ENCODE results near the gene FAM234B. TPM values are rescaled to one million over a fixed set of nuclear protein-coding genes. Genes with fewer than 3 reads are reported as not detected.
A peak's percentile ranks its signal among the peaks of the same experiment; 100 is the strongest.
"Not testable (repeated sequence)": the region's sequence is repeated elsewhere in the genome, so short reads cannot be mapped to it uniquely, and the experiment has no call there.

FAM234B gene
- polyA plus RNA-seq, 3 donors from 2014 or later: 0.14 to 1.5 (median 1.3) TPM

DNA sequence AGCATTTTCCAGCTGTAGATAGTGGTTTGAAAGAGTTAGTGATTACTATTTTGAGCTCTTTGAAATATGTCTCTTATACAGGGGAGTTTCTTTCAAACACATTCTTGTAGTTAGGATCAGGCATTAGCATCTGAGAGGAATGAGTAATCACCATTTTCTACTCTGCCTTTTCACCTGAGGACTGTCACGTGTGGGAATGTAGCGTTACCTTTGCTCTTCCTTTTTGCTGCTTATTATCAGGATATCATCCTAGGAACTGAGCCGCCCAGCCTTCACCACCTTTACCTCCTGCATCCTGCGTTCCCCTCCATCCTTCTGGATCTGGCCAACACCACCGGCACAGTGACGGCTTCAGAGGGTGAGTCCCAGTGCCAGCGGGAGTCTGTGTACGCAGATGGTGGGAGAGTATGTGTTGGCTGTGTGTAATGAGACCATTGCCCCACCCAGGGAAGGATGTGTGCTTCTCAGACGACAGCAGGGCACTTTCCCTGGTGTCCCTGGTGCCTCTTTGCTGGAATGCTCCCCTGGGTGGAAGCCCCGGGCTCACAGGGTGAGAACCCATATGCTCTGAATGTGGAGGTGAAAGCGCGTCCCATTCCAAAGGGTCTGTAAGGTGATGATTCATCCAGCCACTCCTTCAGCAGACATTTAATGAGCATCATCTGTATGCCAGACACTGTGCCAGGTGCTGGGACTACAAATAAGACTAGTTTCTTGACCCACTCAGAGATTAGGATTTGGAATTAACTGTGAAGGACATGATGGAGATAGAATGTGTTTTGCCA is 31.8 kb downstream of the FAM234B start:
- Mint-ChIP-seq H3K4me1 (no peaks in the 10 kb centered on the region), H3K36me3 (peaks cover 13 to 46% (median 22%) of the 10 kb centered on the region in 3 donors), H3K27me3 (ENCODE audit: low read depth in 3 of 3) (peaks cover 0 to 1% (median 0%) of the 10 kb centered on the region in 3 donors), H3K4me3 (no peak overlapping the region), H3K9me3 (no peaks in the 10 kb centered on the region), H3K27ac (no peak overlapping the region)
- DNase-seq: no peak

DNA sequence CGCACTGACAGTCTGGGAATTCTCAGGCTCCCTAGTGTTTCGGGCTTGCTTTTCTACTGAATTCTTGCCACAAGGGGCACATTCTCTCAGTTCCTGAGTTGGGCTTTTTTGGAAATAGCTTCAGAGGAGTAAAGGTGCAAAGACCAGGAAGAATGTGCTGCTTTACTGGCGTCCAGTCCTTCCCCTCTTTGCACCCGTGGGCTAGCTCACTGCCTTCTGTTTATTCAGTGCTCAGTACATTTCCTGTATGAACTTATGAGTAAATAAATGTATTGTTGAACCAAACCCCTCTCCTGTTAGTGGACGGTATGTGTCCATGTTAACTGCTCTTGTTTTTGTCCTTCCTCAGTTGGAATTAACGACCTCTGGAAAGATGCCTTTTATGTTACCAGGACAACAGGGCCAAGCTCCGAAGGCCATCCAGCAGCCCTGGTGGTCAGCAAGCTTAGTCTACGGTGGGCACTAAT is 35.3 kb downstream of the FAM234B start:
- H3K4me1 Mint-ChIP-seq: no peaks in the 10 kb centered on the region
- DNase-seq: no peak
- no peak overlapping the region for H3K27ac Mint-ChIP-seq
- H3K27me3 Mint-ChIP-seq (ENCODE audit: low read depth in 3 of 3): no peaks in the 10 kb centered on the region
- peaks cover 11 to 25% (median 16%) of the 10 kb centered on the region in 3 donors for H3K36me3 Mint-ChIP-seq
- no peaks in the 10 kb centered on the region for H3K9me3 Mint-ChIP-seq
- H3K4me3 Mint-ChIP-seq: no peak overlapping the region

DNA sequence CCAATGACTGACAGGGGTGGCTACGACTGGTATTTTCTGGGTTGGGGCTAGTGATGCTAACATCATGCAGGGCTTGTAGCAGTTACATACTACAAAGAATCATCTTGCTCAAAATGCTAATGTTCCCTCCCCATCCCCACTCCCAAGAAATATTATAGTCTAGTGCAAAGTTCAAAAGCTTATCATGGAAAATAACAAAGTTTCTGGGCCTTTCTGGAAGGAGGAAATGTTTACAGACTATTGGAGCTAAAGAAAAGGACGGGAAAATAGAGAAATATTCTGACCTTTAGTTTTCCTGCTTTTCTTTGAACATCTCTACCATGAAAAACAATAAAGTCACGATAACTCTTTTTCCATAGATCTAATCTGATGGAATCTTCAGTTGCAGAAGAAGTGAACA is 36.1 kb downstream of the FAM234B start:
- no peaks in the 10 kb centered on the region for H3K4me1 Mint-ChIP-seq
- no peak overlapping the region for H3K4me3 Mint-ChIP-seq
- H3K27ac Mint-ChIP-seq: no peak overlapping the region
- H3K27me3 Mint-ChIP-seq (ENCODE audit: low read depth in 3 of 3): no peaks in the 10 kb centered on the region
- H3K9me3 Mint-ChIP-seq: no peaks in the 10 kb centered on the region
- peaks cover 11 to 29% (median 16%) of the 10 kb centered on the region in 3 donors for H3K36me3 Mint-ChIP-seq
- DNase-seq: no peak

DNA sequence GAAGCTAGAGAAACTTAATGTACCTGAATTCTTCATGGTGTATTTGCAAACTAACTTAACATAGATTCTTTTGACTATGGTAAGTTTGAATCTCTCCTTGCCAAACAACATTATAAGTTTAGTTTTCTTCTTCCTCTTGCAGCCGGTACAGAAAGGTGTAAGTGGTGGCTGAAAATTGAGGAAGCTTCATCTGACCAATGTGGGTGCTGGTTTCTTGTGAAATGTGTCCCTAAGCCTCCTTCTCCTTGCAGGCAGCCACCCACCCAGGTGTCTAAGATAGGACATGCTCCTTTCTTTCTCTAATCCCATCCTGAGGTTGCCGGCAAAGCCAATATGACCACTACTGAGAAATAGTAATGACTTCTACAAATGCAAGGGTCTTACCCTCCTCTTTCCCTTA is 38.7 kb downstream of the FAM234B start:
- DNase-seq: no peak
- Mint-ChIP-seq H3K27ac (no peak overlapping the region), H3K4me3 (no peak overlapping the region), H3K4me1 (no peaks in the 10 kb centered on the region), H3K36me3 (peaks cover 11 to 23% (median 16%) of the 10 kb centered on the region in 3 donors), H3K27me3 (ENCODE audit: low read depth in 3 of 3) (no peaks in the 10 kb centered on the region), H3K9me3 (no peaks in the 10 kb centered on the region)

DNA sequence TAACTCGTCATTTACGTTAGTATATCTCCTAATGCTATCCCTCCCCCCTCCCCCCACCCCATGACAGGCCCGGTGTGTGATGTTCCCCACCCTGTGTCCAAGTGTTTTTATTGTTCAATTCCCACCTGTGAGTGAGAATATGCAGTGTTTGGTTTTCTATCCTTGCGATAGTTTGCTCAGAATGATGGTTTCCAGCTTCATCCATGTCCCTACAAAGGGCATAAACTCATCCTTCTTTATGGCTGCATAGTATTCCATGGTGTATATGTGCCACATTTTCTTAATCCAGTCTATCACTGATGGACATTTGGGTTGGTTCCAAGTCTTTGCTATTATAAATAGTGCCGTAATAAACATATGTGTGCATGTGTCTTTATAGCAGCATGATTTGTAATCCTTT is 39.5 kb downstream of the FAM234B start:
- H3K4me3 Mint-ChIP-seq; H3K27ac Mint-ChIP-seq; H3K4me1 Mint-ChIP-seq; H3K27me3 Mint-ChIP-seq (ENCODE audit: low read depth in 3 of 3); H3K9me3 Mint-ChIP-seq; DNase-seq: not testable (repeated sequence)
- peaks cover 11 to 23% (median 16%) of the 10 kb centered on the region in 3 donors for H3K36me3 Mint-ChIP-seq

DNA sequence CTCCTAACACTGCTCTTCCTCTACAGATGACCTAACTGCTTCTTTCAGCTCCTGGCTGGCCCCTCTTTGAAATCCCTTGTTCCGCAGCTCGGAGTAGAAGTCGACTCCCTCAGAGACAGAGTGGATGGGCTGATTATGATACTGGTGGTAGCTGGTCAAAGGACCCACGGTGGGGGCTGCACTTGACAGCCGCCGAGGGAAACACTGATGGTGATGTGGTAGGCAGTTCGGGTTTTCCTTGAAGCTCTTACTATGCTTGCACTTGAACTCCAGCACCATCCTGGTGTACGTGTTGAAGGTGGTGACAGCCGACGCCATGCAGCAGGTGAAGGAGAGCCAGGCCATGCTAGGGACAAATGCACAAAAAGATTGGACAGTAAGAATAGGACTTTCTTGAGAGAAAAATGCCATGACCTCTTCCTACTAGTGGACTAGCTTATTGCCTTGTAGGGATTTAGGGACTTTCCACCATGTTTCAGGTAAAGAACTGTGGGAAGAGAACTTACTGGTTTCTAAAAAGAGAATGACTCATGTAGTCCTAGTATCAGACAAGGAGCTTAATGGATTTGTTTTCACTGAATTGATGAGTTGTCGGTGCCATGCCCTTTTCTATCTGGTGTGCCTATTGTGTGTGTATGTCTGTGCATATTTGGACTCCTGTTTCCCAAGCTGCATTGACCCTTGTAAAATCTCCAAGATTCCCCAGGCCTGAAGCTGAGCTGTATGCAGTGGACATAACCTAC is 40.9 kb downstream of the FAM234B start:
- DNase-seq: no peak
- Mint-ChIP-seq H3K4me3 (no peak overlapping the region), H3K9me3 (no peaks in the 10 kb centered on the region), H3K36me3 (peaks cover 10 to 19% (median 11%) of the 10 kb centered on the region in 3 donors), H3K4me1 (no peaks in the 10 kb centered on the region), H3K27ac (no peak overlapping the region), H3K27me3 (ENCODE audit: low read depth in 3 of 3) (peaks cover 0 to 2% (median 0%) of the 10 kb centered on the region in 3 donors)

DNA sequence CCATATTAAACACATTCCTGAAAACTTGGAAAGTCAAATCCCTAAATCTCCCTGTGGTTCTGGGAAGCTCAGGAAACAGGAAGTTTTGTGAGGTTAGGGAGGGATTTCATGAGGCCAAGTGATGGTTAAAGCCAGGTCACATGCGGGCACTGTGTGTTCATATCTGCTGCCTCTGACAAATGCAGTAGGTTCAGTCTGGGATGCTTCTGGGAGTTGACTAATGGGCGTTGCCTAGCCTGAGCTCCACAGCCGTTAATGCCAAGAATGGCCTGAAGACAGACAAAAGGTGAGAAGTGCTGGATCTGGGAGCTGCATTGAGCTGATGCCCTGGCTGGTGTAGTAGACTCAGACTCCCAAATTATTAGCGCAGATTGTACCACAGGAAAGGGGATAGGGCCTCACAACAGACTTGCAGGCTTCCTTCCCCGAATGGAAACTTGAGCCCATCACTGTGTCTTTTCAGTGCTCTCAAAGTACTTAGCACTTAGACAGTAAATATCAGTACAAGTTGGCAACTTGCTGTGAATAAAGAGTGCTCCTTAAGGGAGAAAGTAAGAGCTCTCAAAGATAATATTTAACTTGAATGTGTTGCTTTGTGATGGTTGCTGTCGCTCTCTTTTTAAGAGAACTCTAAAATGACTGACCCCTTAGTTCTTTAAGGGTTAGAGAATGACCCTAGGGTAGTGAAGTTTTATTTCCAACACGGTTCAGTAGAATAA is 41.9 kb downstream of the FAM234B start:
- Mint-ChIP-seq H3K27me3 (ENCODE audit: low read depth in 3 of 3) (peaks cover 0 to 6% (median 3%) of the 10 kb centered on the region in 3 donors), H3K4me1 (no peaks in the 10 kb centered on the region)

DNA sequence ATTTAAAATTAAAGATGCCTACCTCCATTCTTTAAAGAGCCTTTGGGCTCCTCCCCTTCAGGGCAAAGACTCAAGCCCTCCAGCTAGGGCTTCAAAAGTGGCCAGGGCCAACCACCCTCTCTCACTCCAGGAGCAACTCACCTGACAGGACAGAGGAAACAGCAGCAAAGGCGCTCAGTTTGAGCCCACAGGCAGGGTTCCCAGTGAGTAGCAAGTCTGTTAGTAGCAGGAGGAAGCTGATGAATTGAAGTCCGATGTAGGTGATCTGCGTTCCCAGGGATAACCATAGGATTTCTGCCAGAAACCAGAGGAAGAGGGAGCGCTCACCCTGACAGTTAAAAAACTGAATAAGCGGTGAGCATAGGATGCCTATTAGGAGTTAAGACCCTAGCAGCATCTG is 43.6 kb downstream of the FAM234B start:
- Mint-ChIP-seq H3K36me3 (peaks cover 0 to 10% (median 0%) of the 10 kb centered on the region in 3 donors), H3K27me3 (ENCODE audit: low read depth in 3 of 3) (peaks cover 0 to 7% (median 4%) of the 10 kb centered on the region in 3 donors), H3K9me3 (no peaks in the 10 kb centered on the region), H3K4me3 (no peak overlapping the region), H3K27ac (no peak overlapping the region), H3K4me1 (no peaks in the 10 kb centered on the region)
- no peak for DNase-seq

More for the DNA sequence above, 41.9 kb downstream of the FAM234B start:
- H3K4me3 Mint-ChIP-seq: no peak overlapping the region
- peaks cover under 1 to 10% (median 3%) of the 10 kb centered on the region in 3 donors for H3K36me3 Mint-ChIP-seq
- no peak for DNase-seq
- no peak overlapping the region for H3K27ac Mint-ChIP-seq
- no peaks in the 10 kb centered on the region for H3K9me3 Mint-ChIP-seq

DNA sequence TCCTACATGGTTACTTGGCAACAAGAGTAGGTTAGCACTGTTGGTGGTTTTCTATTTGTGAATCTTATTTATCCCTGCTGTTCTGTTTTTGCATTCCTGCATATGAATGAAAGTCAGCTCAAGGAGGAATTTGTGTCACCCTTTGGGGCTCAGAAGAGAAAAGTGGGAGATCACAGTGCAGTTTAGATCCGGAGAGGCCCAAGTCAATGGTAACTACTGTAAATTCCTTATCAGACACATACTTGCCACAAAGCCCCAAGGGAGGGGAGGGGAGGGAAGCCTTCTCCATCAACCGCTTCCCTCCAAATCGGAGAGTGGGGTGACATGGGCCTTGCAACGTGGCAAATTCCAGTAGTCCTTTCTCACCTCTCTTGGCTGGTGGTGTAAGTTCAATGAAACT is 44.3 kb downstream of the FAM234B start:
- Mint-ChIP-seq H3K27ac (no peak overlapping the region), H3K9me3 (no peaks in the 10 kb centered on the region), H3K4me3 (no peak overlapping the region), H3K36me3 (peaks cover 0 to 10% (median 0%) of the 10 kb centered on the region in 3 donors), H3K27me3 (ENCODE audit: low read depth in 3 of 3) (peaks cover 0 to 7% (median 4%) of the 10 kb centered on the region in 3 donors), H3K4me1 (no peaks in the 10 kb centered on the region)
- no peak for DNase-seq

DNA sequence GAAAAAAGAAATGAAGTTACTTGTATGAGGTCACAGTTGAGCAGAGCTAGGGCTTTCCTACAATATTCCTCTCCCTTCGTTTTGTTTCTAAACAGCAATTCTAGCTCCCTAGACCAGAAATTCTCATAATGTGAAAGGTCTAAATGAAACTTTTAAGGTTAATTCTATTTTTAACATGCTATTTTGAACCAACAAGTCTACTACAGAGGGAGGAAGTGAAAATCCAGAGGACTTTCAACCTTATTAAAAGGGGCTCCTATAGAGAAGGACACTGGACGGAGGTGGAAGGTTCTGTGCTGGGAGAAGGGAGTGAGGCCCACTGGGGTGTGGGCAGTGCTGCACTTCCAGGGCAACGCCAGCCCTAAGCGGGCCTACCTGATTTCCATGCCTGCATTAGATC is 45.9 kb downstream of the FAM234B start:
- H3K4me3 Mint-ChIP-seq: no peak overlapping the region
- DNase-seq: no peak
- H3K36me3 Mint-ChIP-seq: peaks cover 0 to 6% (median 0%) of the 10 kb centered on the region in 3 donors
- H3K9me3 Mint-ChIP-seq: no peaks in the 10 kb centered on the region
- H3K27ac Mint-ChIP-seq: no peak overlapping the region
- H3K27me3 Mint-ChIP-seq (ENCODE audit: low read depth in 3 of 3): peaks cover 0 to 7% (median 4%) of the 10 kb centered on the region in 3 donors
- no peaks in the 10 kb centered on the region for H3K4me1 Mint-ChIP-seq

DNA sequence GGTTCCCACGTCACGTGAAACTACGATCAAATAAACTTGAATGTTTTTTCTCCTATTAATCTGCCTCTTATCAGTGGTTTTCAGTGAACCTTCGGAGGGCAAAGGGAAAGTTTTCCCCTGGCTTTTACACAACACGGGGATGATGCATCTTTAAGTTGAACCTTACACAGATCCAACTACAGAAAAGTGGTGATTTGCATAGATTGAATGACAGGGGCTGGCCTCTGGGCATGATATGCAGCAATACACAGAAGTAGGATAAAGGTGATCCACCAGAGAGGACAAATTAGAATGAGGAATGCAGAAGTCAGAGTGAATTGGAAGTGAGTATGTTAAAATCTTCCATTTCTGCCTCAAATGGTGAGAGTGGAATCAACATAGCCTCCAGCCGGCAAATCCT is 47.7 kb downstream of the FAM234B start:
- no peaks in the 10 kb centered on the region for H3K36me3 Mint-ChIP-seq
- peaks cover 0 to 7% (median 4%) of the 10 kb centered on the region in 3 donors for H3K27me3 Mint-ChIP-seq (ENCODE audit: low read depth in 3 of 3)
- DNase-seq: no peak
- H3K27ac Mint-ChIP-seq: no peak overlapping the region
- no peaks in the 10 kb centered on the region for H3K9me3 Mint-ChIP-seq
- no peaks in the 10 kb centered on the region for H3K4me1 Mint-ChIP-seq
- no peak overlapping the region for H3K4me3 Mint-ChIP-seq

DNA sequence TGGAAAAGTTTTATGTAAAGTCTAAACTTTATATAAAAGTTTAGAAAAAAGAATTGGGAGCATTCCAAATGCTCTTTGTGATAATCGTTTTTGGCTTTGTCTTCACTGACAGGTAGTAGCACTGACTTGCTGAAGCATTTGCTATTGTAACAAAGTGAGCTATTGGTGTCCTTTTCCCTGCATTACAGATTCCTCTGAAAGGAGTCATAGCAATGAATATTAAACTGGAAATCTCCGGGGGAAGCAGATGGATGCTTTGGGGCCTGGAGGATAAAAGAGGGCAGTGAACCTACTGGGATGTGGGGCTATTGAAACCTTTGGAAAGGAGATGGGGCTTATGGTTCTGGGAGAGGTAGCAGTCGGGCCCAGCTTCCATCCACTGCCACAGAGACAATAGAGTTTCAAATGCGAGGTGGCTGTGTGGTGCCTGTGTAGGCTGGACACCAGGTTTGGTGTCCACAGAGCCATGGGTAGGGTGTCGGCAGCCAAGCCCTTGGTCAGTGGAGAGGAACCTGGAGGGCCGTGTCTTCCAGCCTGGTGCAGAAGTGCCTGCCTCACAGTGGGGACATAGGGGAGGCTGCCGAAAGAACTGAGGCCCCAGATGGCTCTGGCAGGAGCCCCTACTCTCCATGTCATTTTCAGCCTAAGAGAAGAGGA is 49.1 kb downstream of the FAM234B start:
- Mint-ChIP-seq H3K4me3 (no peak overlapping the region), H3K4me1 (peaks cover 8 to 9% of the 10 kb centered on the region in 2 donors), H3K9me3 (no peaks in the 10 kb centered on the region), H3K27me3 (ENCODE audit: low read depth in 3 of 3) (peaks cover 2 to 9% (median 8%) of the 10 kb centered on the region in 3 donors), H3K36me3 (peaks cover 0 to 3% (median 0%) of the 10 kb centered on the region in 3 donors), H3K27ac (no peak overlapping the region)
- no peak for DNase-seq

DNA sequence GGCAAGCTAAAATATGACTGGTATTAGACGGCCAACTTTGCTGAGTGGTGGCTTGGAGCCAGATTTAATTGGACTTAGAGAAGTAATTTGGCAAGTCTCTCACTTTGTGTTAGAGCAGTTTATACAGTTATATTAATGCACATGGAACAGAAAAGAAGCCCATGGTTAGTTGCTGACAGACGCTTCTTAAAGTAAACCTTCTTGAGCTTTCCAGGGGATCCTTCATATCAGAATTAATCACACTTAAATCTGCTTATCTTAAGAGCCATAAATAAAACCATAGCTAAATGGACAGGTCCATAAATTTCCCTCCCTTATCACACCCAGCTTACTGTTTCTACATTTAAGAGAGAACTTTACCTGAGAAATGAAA is 49.7 kb downstream of the FAM234B start:
- no peak for DNase-seq
- Mint-ChIP-seq H3K4me3 (no peak overlapping the region), H3K9me3 (no peaks in the 10 kb centered on the region), H3K27me3 (ENCODE audit: low read depth in 3 of 3) (peaks cover 2 to 12% (median 11%) of the 10 kb centered on the region in 3 donors), H3K4me1 (peaks cover 12 to 14% of the 10 kb centered on the region in 2 donors), H3K36me3 (peaks cover 0 to 3% (median 0%) of the 10 kb centered on the region in 3 donors), H3K27ac (peak overlapping the region in 1 of 6 donors; percentile 12)

All from immature natural killer cell (primary cell).